MCF 10A (cell line): Measurements from ENCODE around the gene HELZ. TPM values are rescaled to one million over a fixed set of nuclear protein-coding genes. Genes with fewer than 3 reads are reported as not detected.

Experiments
- BruUV-seq: library from RNA; stranded (reverse); fragments of 400-500 nt; replicated peaks from 2 replicates; lab custom pipeline; 2021; lab: Mats Ljungman, UMichigan
- CTCF ChIA-PET: fragments of 300-600 bp; sonication (Branson Sonifier 250); formaldehyde crosslinking; extraction: SDS; loops from one replicate; lab custom pipeline; 2021; ENCODE audit warnings: antibody characterized with exemption, inconsistent platforms; lab: Yijun Ruan, JAX
- POLR2A ChIA-PET: fragments of 300-600, 350-650 bp; sonication (Branson Sonifier 250); formaldehyde crosslinking; extraction: SDS; loops from one replicate; lab custom pipeline; 2020; ENCODE audit warnings: antibody characterized with exemption, inconsistent platforms; lab: Yijun Ruan, JAX
- DNase-seq: peaks from one replicate; pipeline ENCODE4 v3.0.0-alpha.2; 2018; ENCODE audit not compliant: unreplicated experiment
- H3K27ac Mint-ChIP-seq: one replicate; pipeline ENCODE4 v1.8.0; 2022; ENCODE audit warnings: mild to moderate bottlenecking, low read depth, mixed read lengths; ENCODE audit not compliant: unreplicated experiment
- H3K27me3 Mint-ChIP-seq: one replicate; pipeline ENCODE4 v1.8.0; 2022; ENCODE audit warnings: mixed read lengths; ENCODE audit not compliant: insufficient read depth, unreplicated experiment
- H3K36me3 Mint-ChIP-seq: one replicate; pipeline ENCODE4 v1.8.0; 2022; ENCODE audit warnings: mild to moderate bottlenecking, moderate library complexity, mixed read lengths; ENCODE audit not compliant: insufficient read depth, unreplicated experiment
- H3K4me1 Mint-ChIP-seq: one replicate; pipeline ENCODE4 v1.8.0; 2022; ENCODE audit warnings: mixed read lengths; ENCODE audit not compliant: insufficient read depth, unreplicated experiment
- H3K4me3 Mint-ChIP-seq: one replicate; pipeline ENCODE4 v1.8.0; 2022; ENCODE audit warnings: mild to moderate bottlenecking, moderate library complexity, mixed read lengths; ENCODE audit not compliant: unreplicated experiment
- H3K9me3 Mint-ChIP-seq: one replicate; pipeline ENCODE4 v1.8.0; 2022; ENCODE audit warnings: mixed read lengths; ENCODE audit not compliant: unreplicated experiment
- intact Hi-C: fragments of 100-400 bp; cut with micrococcal nuclease; formaldehyde crosslinking; loops from 2 replicates; pipeline ENCODE4 v1.14.1; 2022
- total RNA-seq: library from RNA; stranded (reverse); gene quantifications from 2 replicates; pipeline ENCODE4 v1.2.3, GENCODE V29; 2022
- TF ChIP-seq, protein P1 (sequence below): fragments of 200-600 bp; IDR thresholded peaks from one replicate; pipeline ENCODE4 v1.8.0; 2022; ENCODE audit warnings: antibody characterized with exemption, mild to moderate bottlenecking; ENCODE audit not compliant: unreplicated experiment

The HELZ gene
- total RNA-seq, 1 experiment from 2014 or later, result 71.7 TPM

DNA sequence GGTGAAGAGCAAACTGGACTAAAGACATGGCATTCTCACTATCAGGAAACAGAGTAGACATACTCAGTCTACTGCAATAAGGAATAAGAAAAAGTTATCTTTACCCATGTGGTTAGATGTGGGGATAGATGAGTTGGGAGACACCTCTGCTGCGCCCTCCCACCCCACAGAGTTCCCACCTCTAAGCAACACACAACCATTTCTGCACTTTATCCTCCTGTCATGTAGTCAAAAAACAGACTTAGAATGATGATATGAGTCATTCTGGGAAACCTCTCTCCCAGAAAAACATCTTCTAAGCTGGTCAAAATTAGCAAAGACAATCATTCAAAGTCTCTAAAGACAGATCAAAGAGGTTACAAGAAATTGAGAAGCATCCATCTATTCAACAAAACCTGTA is 105.7 kb downstream of the HELZ start:
- Mint-ChIP-seq H3K27ac (no peak overlapping the region), H3K27me3 (no peaks in the 10 kb centered on the region), H3K9me3 (peaks cover 7% of the 10 kb centered on the region), H3K36me3 (peaks cover 65% of the 10 kb centered on the region), H3K4me1 (peaks cover 35% of the 10 kb centered on the region), H3K4me3 (no peak overlapping the region)
- ChIA-PET CTCF (interaction anchor here (1.7 kb wide), 1 partner anchor 10 kb away, joined by 9 read pairs; no protein-coding TSS in a partner anchor), POLR2A (interaction anchor here (1.1 to 1.7 kb wide), 4 partner anchors 8 to 150 kb away, joined by 3 to 6 read pairs (median 4); no protein-coding TSS in a partner anchor)
- no peak for DNase-seq
- TF ChIP-seq, protein P1, sequence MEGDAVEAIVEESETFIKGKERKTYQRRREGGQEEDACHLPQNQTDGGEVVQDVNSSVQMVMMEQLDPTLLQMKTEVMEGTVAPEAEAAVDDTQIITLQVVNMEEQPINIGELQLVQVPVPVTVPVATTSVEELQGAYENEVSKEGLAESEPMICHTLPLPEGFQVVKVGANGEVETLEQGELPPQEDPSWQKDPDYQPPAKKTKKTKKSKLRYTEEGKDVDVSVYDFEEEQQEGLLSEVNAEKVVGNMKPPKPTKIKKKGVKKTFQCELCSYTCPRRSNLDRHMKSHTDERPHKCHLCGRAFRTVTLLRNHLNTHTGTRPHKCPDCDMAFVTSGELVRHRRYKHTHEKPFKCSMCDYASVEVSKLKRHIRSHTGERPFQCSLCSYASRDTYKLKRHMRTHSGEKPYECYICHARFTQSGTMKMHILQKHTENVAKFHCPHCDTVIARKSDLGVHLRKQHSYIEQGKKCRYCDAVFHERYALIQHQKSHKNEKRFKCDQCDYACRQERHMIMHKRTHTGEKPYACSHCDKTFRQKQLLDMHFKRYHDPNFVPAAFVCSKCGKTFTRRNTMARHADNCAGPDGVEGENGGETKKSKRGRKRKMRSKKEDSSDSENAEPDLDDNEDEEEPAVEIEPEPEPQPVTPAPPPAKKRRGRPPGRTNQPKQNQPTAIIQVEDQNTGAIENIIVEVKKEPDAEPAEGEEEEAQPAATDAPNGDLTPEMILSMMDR, result no peak
- intact Hi-C loops, result no loop called here
- no TSS peak for BruUV-seq

DNA sequence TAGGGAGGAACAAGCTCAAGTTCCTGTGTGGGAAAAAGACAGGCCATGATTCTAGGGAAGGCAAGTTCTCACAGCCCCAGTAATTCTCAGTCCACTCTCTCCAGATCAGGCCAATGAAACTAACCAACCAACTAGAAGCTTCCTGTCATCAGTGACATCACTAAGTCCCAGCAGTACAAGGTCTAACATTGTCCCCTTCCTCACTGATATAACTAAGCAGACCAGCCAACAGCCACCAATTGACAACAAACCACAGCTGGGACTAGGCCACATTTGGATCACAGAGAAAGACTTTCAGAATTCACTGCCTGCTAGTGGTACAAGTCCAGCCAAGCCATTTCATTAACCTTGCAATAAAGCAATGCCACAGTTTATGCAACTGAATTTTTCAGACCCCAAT is 106.6 kb downstream of the HELZ start:
- Mint-ChIP-seq H3K36me3 (peaks cover 62% of the 10 kb centered on the region), H3K9me3 (peaks cover 7% of the 10 kb centered on the region), H3K27me3 (no peaks in the 10 kb centered on the region), H3K4me1 (peaks cover 35% of the 10 kb centered on the region), H3K27ac (peak overlapping the region; percentile 79), H3K4me3 (no peak overlapping the region)
- POLR2A ChIA-PET, result no interaction called here
- CTCF ChIA-PET, result interaction anchor here (0.6 kb wide), 1 partner anchor 331 kb away, joined by 4 read pairs; no protein-coding TSS in a partner anchor
- TF ChIP-seq, protein P1, result no peak
- intact Hi-C loops, result no loop called here
- BruUV-seq, result no TSS peak
- no peak for DNase-seq

DNA sequence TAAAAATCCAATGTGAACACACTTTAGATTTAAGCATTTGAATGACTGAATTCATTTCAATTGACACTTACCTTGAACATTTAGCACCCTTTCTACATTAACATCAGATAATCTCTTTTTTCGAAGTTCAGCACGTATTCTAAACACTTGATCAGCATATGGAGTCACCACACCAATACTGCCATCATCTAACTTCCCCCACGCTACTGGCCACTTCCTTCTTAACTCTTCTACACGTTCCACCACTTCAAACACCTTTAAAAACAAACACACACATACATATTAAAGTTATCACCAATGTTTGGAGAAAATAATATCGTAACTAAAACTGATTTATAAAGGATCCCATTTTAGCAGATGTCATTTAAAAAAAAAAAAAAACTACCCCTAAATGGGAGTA is 107.1 kb downstream of the HELZ start:
- CTCF ChIA-PET, result interaction anchor here (0.6 kb wide), 1 partner anchor 331 kb away, joined by 4 read pairs; no protein-coding TSS in a partner anchor
- Mint-ChIP-seq H3K9me3 (peaks cover 7% of the 10 kb centered on the region), H3K4me1 (peaks cover 35% of the 10 kb centered on the region), H3K4me3 (no peak overlapping the region), H3K36me3 (peaks cover 62% of the 10 kb centered on the region), H3K27me3 (no peaks in the 10 kb centered on the region), H3K27ac (peak overlapping the region; percentile 79)
- no TSS peak for BruUV-seq
- TF ChIP-seq, protein P1, result no peak
- POLR2A ChIA-PET, result no interaction called here
- intact Hi-C loops, result no loop called here
- DNase-seq, result no peak

DNA sequence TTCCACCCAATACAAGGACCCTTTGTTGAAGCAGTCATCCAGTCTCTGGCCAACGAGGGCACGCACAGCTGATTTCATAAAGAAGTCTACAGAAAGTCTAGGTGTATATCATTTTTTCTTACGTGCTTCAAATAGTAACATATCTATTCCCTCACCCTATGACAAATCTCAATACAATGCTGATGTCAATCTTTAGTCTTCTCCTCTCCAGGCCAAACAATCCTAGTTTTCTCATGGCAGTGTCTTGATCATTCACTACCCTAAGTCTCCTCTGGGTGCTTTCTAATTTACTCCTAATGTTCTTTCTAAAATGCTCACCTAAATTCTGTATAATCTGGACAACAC is 108.0 kb downstream of the HELZ start:
- Mint-ChIP-seq H3K36me3 (peaks cover 61% of the 10 kb centered on the region), H3K4me3 (no peak overlapping the region), H3K4me1 (peaks cover 35% of the 10 kb centered on the region), H3K27ac (peak overlapping the region; percentile 28), H3K27me3 (no peaks in the 10 kb centered on the region), H3K9me3 (peaks cover 4% of the 10 kb centered on the region)
- TF ChIP-seq, protein P1, result no peak
- CTCF ChIA-PET, result no interaction called here
- POLR2A ChIA-PET, result no interaction called here
- BruUV-seq, result no TSS peak
- no peak for DNase-seq
- intact Hi-C loops, result no loop called here
